NOMO-1 treated with dmso at 0.1 percent for 144 hours (cell line): Measurements from ENCODE around the gene POFUT2.

ENCODE experiments used
- DNase-seq: peaks from one replicate; lab custom pipeline; 2025; ENCODE audit not compliant: unreplicated experiment; lab: John Stamatoyannopoulos, UW

Gene POFUT2

DNA sequence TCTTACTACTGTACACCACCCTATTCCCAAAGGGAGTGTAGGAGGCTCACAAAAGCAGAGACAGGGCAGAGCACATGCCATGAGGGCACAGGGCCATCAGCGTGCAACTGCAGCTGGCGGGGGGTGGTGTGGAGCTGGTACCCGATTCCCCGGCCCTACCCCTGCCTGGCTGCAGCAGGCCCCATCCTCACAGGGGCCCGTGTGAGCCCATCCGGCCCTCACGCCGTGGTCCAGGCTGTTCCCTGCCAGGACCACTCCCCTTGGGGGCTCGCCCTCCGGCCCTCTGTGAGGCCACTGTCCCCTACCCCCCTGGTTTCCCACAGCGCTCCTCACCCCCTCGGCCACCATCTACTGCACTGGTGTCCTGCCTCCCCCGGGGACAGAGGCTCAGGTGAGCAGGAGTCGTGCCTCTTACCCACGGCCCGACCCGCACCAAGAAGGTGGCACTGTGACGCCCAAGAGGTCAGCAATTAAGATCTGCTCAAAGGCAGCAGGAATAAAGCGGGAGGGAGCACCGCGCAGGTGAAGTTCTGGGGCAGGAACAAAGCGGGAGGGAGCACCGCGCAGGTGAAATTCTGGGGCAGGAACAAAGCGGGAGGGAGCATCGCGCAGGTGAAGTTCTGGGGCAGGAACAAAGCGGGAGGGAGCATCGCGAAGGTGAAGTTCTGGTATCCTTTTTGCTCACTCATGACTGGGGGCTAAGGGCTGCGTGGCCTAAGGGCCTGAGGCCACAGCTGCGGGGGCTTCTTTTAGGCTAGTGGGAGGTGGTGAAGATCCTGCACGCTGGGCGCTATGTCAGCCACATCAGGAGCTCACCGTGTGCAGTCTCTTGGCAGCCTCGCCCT is 3.9 kb downstream of the POFUT2 start:
- DNase-seq, result no peak

DNA sequence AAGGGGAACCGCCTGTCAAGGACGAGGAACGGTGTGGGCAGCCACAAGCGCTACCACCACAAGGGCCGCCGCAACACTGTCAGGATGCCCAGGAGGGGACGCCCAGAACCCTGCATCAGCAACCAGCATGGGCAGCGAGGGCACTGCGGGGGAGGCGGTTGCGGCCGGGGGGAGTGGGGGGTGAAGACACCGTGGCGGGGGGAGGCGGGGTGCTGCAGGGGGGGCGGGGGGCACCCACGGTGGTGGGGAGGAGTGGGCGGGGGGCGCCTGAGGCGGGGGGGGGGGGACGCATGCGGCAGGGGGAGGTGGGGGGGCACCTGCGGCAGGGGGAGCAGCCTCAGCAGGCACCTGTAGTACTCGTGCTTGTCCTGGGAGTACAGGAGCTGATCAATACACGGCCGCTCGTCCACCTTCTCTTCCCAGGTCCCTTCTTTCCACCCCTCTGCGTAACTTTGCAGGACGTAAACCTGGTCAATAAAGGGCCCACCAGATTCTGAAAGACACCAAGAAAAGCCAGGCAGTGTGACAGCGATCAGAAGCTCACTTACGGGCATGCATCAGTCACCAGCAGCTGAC is 4.6 kb downstream of the POFUT2 start:
- DNase-seq, result no peak

DNA sequence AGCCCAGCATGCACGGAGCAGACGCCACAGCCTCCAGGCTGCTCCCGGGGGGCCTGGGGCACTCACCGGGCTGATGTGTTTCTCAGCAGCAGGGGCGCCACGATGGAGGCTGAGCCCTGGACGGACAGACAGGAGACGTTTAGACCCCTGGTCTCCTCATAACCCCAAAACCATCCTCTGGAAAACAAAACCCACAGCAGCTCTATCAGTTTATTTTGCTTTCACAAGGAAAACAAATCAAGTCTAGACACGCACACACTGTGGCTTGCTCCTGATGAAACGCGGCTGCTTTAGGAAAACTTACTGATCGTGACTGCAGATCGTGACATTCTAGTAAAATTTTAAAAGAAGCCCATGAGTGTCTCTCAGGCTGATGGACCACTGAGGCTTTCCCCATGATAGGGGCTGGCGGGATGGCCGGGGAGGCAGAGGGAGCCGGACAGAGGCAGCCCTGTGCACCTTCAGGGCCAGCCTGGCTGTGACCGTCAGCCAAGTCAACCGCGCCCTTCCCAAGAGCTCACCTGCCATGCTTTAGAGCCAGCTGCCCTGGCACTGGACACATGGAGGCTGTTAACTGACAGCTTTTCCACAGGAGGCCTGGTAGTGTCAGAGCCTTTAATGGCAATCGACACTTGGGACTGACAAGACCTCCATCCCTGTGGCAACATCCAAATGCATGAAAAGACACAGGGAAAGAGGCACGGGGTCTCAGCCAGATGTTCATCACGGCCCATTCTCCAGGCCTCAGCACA is 5.2 kb downstream of the POFUT2 start:
- DNase-seq, result no peak

DNA sequence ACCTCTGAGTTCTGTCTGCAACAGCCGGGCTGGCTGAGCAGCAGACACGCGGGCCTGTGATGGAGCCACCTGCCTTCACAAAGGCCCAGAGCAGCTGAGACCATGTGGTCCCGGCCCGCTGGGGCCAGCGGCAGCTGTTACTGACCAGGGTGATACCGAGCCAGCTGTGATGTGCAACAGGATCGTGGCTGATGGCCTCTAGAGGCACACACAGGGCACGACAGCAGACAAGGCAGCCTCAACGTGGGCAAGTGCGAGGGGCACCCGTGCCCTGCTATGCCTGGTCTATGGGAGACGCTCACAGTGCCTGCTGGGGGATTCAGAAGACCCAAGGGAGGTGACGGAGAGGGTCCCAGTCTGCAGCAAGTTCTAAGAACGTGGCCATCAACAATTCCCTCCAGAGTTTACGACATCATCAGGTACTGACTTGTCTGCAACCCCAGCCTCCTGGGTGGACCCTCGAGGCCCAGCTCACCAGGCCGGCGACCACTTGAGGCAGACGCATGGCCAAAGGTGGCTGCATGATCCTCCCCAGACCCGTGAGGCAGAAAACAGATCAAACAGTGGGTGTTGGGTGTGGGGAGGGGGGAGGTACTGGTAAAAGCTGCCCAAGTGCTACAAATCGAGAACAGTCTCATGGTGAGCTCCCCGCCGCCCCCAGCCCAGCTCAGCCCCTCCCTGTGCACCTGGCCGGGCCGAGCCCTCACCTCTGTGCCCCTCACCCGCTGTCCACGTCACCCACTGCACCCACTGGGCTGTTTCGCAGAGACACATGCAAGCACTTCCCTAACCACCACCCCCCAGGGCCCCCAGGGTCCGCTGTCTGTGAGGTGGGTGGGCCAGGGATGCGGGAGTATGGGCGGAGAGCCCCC is 6.0 kb downstream of the POFUT2 start:
- DNase-seq, result no peak

DNA sequence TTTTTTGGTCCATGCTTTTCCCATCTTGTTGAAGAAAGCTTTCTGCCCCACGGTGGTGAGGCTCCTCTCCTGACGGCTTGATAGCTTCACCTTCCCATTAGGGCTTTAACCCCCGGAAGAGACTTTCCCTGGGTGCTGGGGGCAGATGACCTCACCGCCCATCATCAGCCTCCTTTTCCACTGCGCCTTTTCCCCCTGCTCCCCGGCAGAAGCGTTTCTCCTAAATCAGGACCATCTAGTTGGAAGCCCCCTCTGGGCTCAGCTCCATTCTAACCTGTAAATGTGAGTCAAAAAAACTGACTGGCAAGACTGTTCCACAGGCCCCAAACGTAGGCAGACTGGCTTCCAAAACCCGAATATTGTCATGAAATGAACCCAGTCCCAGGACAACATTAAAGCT is 6.7 kb downstream of the POFUT2 start:
- DNase-seq, result no peak

DNA sequence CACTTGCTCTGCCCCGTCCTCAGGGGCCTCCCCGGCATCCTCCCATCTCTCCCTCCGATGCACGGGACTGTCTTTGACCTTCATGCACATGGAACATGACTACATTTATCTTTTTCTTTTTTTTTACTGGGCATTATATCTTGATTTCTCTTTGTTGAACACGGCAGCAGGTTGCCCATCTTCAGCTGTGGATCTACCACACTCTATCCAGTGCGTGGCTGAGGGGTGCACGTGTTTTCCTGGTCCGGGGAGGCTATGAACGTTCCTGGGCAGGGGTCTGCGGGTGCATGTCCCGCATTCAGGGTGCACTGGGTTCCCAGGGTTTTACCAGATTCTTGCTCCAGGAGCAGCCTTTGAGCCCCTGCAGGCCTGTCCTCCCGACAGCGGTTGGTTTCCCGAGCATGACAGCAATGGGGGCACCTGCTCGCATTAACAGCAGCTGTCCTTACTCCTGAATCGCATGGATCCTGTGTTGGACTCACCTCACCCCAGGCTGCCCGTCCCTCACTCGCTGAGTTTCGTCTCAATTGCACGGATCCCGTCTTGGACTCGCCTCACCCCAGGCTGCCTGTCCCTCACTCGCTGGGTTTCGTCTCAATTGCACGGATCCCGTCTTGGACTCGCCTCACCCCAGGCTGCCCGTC is 7.4 kb downstream of the POFUT2 start:
- no peak for DNase-seq

DNA sequence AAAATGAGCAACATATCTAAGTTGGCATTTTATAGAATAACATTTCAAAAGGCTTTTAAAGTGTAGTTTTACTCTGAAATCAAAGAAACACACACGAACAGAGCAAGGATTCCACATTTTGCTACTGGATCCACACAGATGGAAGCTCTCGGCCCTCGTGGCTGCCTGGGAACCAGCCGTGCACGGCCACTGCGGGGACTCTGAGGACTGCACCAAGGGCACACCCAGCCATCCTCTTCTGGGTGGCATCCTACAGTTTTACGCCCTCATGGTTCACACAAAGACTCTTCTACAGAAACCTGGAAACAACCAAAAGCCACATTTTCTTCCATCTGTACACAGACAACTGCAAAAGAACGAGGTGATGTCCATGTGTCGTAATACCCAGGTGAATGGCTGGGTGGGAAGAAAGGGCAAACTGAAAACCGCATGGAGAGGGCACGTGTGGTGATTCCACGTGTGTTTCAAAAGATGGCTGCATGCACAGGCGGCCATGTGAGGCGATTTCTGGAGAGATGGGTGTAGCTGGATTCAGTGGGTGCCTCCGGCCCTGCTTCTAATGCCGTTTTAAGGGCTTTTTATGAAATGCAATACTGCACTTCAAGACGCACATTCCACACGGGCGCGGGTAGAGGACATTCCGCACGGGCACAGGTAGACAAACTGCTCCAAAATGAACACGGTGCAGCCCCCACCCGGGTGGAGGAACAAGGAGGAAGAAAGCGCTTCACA is 8.1 kb downstream of the POFUT2 start:
- DNase-seq, result no peak

DNA sequence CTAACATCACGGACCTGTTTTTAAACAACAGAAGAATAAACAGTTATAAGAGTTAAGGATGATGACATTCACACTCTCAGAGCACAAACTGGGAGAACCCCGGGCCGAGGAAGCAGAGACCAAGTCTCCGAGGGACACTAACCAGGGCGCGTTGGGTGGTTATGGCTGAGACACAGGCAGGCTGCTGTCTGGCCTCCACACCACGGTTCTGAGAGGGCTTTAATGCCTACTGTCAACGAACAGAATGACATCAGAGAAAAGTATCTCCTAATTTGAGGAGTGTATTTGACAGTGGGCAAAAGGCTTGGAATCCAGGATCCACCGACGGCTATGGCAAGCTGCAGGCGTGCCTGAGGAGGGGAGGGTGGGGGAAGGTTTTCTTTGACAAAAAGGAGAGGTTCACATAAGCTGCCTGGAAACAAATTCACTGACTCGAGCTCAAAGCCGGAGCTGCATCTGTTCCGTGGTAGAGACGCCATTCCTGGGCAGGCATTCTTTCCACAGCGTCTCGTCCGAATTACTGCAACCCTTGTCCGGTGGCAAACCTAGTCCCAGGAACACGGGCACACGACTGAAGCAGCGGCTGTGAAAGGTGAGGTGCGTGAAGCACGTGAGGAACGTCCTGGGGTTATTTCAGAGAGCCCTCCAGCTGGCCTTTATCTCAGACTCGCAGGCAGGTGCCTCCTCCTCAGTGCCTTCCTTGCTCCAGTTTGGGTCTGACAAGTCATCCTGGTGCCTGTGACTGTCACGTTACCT is 9.4 kb downstream of the POFUT2 start:
- no peak for DNase-seq

DNA sequence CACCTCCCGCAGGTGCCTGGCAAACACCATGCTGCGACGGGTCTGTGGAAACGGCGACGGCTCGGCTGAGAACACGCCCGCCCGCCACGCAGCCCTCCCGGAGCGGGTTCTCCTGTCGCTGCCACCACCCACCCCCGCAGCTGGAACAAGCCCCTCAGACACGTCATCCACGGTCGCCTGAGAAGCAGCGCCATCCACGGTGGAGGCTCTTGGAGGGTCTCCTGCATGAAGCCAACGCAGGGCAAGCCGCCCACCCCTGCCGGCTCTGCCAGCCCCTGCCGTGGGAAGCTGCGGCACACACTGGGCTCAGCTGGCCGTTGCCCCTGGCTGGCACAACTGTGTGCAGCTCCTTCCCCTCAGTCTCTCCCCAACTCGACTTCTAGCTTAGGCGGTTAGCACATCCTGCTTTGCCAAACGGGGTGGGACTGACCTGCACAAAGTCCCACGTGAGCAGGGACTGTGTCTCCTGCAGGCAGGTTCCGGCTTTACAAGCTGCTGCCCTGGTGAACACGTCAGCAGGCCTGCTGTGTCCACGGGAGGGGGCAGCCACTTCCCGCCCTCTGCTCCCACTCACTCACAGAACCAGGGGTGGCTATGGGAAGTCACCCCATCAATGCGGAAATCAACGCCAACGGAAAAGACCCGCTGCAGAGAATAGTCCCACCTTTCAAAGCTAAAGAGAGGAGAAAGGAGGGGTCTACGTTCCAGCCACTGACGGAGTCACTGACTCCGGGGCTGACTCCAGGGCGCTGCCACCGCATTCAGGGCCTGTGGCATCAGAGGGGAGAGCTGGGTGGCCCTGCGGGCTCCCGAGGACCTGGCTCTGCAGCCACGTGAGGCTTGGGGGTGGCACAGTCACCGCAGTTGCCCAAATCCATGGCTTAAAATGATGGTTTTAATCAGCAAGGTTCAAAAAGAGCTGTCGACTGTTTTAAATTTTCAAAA is 10.3 kb downstream of the POFUT2 start:
- no peak for DNase-seq

DNA sequence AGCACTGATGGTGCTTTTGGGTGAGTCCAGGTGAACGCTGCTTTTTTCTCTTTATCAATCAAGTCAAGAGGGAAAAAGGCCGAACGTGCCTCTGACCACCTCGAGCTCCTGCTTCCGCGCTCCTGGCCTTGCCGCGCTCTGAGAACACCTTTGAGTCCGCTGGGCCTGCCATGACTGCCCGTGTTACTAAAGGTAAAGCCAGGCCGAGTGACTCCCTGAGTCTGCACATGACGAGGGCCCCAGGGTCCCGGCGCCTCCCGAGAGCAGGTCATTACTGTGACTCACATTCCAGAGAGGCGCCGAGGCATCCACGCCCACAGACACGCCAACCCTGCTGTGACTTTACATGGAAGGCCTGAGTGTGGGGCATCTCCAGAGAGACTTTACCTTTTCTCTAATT is 11.1 kb downstream of the POFUT2 start:
- no peak for DNase-seq

DNA sequence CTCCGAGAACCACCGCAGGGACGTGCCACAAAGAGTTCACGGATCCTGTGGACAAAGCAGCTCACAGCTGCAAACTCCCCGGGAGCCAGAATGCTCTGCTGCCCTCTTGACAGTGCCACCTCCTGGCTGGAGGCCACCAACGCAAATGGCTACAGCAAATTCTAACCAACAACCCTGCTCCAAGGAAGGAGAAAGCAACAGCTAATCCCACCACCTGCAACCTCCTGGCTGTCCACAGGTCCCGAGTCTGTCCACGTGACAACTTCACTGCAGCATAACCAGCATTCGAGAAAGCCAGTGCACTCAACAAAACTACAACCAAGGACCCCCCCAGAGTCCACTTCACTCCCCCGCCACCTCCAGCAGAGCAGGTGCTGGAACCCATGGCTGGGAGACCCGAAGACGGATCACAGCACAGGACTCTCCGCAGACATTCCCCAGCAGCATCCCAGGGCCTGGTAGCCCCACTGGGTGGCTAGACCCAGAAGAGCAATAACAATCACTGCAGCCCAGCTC is 17.3 kb downstream of the POFUT2 start:
- no peak for DNase-seq

DNA sequence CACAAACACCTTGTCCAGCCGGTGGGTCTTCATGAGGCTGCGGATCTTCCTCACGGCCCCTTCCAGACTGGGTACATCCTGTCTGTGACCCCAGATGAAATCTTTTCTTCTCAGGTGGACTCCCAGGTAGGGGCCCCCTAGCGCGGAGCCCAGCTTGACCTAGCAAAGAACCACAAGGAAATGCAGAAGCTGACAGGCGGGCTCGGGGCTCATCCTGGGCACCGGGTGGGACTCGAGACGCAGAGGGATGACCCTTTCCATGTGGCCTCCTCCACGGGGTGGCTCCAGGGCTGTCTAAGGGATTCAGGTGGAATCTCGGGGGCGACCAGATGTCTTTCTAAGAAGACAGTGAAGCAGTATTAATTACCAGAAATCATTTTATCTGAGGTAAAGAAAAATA is 17.8 kb downstream of the POFUT2 start:
- no peak for DNase-seq

DNA sequence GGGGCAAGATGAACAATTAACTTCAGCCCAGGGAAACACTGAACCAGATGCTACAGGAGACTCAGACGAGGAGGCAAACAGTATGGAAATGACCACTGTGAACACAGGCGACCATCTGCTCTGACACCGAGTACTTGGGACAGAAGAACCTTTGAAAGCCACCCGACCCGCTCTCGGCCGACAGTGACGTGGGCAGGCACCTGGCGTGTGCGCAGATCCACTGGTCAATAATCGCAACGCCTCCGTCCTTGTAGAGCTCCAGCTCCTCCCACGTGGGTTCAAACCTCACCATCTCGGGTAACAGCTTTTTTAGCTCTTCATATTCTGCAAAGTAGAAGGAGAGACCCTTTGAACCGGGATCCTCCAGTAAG is 20.3 kb downstream of the POFUT2 start:
- DNase-seq, result no peak

DNA sequence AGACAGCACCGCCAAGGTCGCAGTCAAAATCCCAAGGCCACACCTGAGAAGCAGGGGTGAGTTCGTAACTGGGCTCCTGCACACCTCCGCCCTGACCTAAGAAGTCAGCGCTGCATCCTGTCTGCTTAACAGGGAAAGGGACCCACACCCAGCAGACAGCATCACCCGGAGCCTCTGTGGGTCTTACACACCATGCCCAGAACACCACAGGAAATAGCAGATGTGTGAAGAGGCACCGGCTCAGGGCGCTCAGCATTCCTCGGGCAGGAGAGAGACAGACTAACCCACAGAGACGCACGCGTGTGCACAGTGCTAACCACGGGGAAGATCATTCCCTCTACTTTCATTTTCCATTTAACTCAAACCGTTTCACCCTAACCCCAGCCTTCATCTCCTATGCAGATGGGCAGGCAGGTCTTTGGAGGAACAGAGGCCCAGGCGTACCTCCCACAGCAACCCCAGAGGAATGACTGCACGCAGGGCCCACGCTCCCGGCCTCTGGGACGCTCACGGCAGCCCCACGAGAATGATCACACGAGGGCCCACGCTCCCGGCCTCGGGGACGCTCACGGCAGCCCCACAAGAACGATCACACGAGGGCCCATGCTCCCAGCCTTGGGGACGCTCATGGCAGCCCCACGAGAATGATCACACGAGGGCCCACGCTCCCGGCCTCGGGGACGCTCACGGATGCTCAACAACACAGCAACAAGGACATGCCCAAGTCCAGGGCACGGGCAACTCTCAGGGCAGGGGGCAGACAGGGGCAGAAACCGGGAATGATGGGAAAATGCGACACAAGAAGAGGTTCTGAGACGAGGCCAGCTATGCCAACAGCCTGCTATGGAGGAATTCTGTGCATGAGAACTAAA is 20.9 kb downstream of the POFUT2 start:
- no peak for DNase-seq

DNA sequence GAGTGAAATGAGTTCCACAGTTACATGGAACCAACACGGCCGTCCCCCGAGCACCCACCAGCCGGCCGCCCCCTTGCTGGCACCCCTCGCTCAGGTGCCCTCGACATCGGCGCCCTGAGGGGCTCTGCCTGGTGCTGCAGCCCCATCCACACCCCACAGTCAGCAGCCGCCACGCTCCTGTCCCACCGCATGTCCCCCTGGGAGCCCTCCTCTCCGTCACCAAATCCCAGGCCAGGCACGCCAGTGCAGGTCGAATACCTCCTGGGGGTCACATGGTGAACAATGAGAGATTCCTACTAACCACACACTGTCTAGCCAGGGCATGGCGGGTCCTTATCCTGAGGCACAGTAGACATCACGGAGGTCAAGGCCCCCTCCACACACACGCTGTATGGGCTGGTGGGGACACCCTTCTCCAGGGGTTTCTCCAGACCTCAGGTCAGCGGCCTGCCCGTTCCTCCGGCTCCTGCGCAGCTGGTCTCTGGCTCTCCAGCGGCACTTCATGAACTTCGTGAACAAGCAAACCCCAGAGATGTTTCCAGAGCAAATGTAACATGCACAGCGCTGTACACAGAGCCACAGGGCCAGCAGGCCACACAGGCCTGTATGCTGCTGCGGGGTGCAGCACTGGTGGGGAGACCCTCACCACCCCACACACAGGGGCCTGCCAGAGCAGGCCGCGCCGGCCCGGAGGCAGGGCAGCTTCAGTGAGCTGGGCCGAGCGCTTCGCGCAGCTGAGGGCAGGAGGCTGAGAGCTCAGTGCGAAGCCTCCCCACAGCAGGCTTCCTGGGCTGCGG is 21.8 kb downstream of the POFUT2 start:
- DNase-seq, result no peak

DNA sequence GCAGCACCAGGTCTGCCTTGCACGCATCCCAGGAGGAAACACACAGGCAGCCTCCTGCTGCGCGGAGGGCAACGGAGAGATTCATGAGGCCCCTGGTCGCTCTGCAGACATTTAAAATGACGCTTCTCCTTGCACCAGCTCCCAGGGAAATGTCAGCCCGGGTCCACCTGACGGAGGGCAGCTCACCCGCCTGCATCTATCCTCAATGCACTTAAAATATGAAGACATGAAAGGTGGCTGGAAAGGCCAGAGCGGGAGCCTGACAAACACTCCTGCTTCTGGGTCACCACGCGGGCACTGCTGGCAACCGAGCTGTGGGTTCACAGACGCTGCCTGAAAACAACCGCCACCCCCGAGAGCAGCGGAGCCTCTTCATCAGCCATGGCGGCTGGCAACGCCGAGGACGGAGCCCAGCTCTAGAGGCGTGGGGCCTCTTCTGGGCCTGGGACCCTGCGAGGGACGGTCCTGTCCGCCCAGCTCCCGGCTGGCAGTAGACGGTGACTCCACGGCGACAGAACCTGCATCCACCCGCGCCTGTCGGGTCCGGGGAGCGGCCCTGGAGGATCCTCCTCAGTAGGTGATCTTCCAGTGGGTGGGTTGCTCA is 22.7 kb downstream of the POFUT2 start:
- no peak for DNase-seq
